HG03469 (cell line): ENCODE results near the gene OR9K2.
"Not testable (repeated sequence)": the region's sequence is repeated elsewhere in the genome, so short reads cannot be mapped to it uniquely, and the experiment has no call there.

Source experiments
- ATAC-seq: cut with Tn5 transposase; IDR thresholded peaks from one replicate; pipeline ENCODE4 v1.9.1; 2021; ENCODE audit warnings: mild to moderate bottlenecking, moderate library complexity, moderate number of reproducible peaks; ENCODE audit not compliant: unreplicated experiment

OR9K2 gene, protein sequence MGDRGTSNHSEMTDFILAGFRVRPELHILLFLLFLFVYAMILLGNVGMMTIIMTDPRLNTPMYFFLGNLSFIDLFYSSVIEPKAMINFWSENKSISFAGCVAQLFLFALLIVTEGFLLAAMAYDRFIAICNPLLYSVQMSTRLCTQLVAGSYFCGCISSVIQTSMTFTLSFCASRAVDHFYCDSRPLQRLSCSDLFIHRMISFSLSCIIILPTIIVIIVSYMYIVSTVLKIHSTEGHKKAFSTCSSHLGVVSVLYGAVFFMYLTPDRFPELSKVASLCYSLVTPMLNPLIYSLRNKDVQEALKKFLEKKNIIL

GRCh38 chr12:55126106-55126505 lies at the start of gene OR9K2:
OR9K2 (plus strand) TSS chr12:55126406; CDS start chr12:55129835, 3,429 bp downstream.
- no peak for ATAC-seq

DNA sequence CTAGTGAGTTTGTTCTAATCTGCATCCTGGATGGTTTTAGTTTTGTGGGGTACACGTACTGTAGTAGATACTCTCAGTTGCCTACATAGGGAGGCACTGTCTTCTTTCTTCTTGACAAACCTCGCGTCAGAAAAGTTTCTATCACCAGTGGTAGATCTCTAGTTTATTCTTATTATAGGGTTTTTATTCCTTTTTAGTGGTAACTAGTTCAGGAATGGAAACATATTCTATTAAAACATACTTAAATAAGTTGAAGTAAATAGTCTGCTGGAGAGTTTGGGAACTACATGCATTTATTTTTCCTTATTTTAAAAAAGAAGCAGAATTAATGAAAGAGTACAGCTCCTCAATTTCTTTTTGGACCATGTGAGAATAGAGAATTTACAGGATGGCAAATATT lies 33.6 kb upstream of the OR9K2 start:
- no peak for ATAC-seq

DNA sequence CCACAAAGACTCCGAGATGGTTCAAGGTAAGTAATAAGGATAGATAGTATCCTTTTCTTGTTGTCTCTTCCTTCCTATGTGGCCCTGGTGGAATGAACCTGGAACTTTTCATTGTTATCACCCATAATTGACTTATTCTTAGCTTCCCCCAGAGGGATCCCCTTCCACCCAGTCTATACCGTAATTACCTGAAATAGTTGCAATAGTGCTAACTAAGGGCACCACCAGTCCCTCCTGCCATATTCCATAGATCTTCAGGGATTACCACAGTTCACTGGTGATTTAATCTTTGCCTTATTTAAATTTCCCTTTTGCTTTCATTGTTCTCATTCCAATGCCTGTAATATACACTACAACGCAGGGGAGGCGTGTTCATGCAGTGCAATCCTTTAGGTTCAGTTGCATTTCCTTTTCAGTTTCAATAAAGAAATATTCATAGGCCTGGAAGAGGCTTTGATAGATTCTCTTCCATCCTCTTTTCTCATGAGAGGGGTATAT lies 13.8 kb upstream of the OR9K2 start:
- ATAC-seq, result no peak

- ATAC-seq, result no peak
Measured at GRCh38 chr12:55116152-55116551, 10.1 kb upstream of the OR9K2 start.

DNA sequence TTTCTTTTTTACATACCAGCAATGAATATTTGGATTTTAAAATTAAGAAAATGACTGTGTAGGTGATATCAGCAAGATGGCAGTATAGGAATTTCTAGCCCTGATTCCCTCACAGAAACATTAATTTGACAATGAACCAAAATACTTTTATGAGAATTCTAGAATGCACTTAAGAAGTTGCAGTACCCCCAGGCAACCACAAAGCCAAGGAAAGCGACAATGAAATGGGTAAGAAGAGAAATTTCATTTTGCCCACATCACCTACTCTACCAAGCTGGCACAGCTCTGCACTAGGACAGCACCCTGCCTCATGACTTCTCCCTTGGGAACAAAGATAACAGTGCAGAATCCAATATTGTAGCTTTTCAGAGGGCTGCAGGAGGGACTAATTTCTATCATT lies 6.6 kb downstream of the OR9K2 start:
- no peak for ATAC-seq

DNA sequence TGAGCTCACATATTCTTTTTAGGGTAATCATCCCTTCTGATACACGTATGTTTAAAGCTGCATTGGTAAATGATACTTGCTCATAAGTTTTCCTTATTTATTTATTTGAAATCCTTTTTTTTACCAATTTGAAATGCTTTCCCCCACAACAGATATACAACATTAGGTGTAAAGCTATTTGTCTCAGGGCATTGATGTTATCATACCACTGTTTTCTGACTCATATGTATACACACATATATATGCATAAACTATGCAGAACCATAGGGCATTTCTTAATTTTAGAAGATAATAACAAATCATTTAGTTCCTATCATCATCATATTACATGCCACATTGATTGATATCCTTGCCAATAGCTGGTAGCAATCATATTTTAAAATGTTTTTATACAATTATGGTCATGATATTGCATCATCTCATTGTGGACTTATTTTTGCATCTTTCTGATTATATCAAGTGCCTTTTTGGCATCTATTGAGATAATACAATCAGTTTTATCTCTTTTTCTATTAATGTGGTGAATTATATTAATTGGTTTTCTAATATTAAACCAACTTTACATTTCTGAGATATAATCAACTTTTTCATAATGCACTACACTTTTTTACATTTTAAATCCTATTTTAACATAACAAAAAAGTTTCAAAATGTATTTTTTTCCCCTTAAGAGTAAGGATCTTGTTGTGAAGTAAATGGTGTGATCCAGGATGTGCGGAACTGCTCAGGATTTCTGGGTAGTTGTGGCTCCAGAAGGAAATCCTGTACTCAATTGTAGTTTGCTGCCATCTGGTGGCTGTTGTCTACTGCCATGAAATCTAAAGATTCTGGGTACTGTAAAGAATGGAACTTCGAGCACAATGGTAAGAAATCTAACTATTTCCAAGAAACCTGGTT lies 16.7 kb downstream of the OR9K2 start:
- no peak for ATAC-seq

DNA sequence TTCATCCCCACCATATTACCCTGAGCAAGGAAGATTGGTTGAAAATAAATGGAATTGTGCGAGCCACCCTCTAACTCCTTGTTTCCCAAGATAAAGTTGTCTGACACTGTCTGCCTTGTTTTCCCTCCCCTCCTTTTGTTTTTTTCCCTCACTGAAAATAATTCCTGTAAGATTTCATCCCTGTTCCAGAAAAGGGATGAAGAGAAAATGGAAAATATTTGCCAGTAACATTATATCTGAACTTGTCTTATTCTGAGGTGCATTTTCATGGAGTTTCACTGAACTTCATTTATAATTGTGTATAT lies 17.3 kb downstream of the OR9K2 start:
- no peak for ATAC-seq

DNA sequence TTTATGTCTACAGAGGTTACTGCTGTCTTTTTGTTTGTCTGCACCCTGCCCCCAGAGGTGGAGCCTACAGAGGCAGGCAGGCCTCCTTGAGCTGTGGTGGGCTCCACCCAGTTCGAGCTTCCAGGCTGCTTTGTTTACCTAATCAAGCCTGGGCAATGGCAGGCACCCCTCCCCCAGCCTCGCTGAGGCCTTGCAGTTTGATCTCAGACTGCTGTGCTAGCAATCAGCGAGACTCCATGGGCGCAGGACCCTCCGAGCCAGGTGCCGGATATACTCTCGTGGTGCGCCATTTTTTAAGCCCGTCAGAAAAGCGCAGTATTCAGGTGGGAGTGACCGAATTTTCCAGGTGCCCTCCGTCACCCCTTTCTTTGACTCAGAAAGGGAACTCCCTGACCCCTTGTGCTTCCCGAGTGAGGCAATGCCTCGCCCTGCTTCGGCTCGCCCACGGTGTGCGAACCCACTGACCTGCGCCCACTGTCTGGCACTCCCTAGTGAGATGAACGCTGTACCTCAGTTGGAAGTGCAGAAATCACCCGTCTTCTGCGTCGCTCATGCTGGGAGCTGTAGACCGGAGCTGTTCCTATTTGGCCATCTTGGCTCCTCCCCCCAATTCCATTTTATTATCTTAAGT lies 40.9 kb downstream of the OR9K2 start:
- not testable (repeated sequence) for ATAC-seq

GRCh38 chr12:55171445-55171844 lies 45.2 kb downstream of the OR9K2 start:
- ATAC-seq, result no peak

DNA sequence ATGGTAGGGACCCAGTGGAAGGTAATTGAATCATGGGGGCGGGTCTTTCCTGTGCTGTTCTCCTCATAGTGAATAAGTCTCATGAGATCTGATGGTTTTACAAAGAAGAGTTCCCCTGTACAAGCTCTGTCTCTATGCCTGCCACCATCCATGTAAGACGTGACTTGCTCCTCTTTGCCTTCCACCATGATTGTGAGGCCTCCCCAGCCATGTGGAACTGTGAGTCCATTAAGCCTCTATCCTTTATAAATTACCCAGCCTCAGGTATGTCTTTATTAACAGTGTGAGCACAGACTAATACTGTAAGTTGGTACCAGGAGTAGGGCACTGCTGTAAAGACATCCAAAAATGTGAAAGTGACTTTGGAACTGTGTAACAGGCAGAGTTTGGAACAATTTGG lies 45.6 kb downstream of the OR9K2 start:
- ATAC-seq, result not testable (repeated sequence)

DNA sequence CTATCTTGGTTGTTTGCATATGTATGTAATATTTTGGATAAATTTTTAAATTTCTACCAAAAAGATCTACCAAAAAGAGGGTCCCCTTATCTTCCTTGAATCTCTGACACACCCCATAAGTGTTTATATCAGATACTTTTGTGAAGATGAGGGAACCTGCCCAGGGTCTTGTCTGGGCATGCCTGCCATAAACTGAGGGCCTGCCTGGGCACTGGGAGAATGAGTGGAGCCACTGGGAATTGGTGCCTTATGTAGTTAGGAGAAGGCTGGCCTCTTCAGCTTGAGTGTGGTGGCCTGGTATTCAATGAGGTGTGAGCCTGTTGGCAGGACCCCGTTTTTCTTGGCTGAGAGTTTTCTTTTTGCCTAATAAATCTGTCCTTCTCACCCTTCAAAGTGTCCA lies 46.5 kb downstream of the OR9K2 start:
- ATAC-seq, result no peak

DNA sequence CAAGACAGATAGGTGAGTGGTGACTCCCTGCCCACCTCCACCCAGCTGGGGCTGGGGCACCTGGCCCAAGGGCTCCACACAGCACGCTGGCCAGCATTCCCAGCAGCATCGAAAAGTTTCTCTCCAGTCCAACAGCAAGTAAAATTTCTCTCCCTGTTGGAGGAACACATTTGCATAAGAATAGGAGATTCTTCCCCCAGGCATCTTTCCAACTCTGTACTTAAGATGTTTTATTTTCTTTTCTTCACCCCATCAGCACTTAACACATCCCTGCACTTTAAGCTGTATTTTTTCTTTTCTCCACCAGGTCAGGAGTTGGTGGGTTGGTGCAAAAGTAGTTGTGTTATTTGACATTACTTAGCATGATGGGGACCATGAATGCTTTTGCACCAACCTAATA lies 47.2 kb downstream of the OR9K2 start:
- ATAC-seq, result no peak
